Kidney (tissue), 14 donors: ENCODE results near the gene VPS72. TPM values are rescaled to one million over a fixed set of nuclear protein-coding genes. Genes with fewer than 3 reads are reported as not detected.
"Not testable (repeated sequence)": the region's sequence is repeated elsewhere in the genome, so short reads cannot be mapped to it uniquely, and the experiment has no call there.

Source experiments
- DNase-seq, 5 donors: peaks; one replicate each; pipeline ENCODE4 v3.0.0-alpha.2; 2013 to 2020
- FAIRE-seq: peaks from 2 replicates; lab custom pipeline; 2012; peaks lifted over from hg19 to GRCh38; lab: Jason Lieb, UNC
- H3K27ac ChIP-seq, 2 donors: one replicate each; pipeline ENCODE4 v1.7.0; 2013; ENCODE audit warnings: low read depth in 2 of 2, low read length in 2 of 2, inconsistent platforms in 1 of 2
- H3K27me3 ChIP-seq: one replicate; pipeline ENCODE4 v1.7.1; 2013; ENCODE audit warnings: low read length, inconsistent platforms; ENCODE audit not compliant: control insufficient read depth, insufficient read depth
- H3K36me3 ChIP-seq, 3 donors: one replicate each; pipeline versions ENCODE4 v1.7.0 to v1.7.1; 2013; ENCODE audit warnings: low read length in 3 of 3, control low read depth in 1 of 3, inconsistent platforms in 1 of 3; ENCODE audit not compliant: insufficient read depth in 3 of 3, control insufficient read depth in 2 of 3
- H3K4me1 ChIP-seq, 3 donors: one replicate each; pipeline versions ENCODE4 v1.7.0 to v1.7.1; 2013; ENCODE audit warnings: low read length in 3 of 3, inconsistent platforms in 1 of 3, low read depth in 1 of 3; ENCODE audit not compliant: control insufficient read depth in 2 of 3, insufficient read depth in 2 of 3
- H3K4me3 ChIP-seq, 3 donors: one replicate each; pipeline versions ENCODE4 v1.7.0 to v1.8.1; 2013; ENCODE audit warnings: low read length in 3 of 3, control low read depth in 1 of 3, inconsistent platforms in 1 of 3
- H3K9ac ChIP-seq, 3 donors: one replicate each; pipeline versions ENCODE4 v1.7.0 to v1.7.1; 2013; ENCODE audit warnings: low read length in 3 of 3, control low read depth in 1 of 3, inconsistent platforms in 1 of 3
- H3K9me3 ChIP-seq, 3 donors: one replicate each; pipeline versions ENCODE4 v1.7.0 to v1.7.1; 2013; ENCODE audit warnings: low read length in 3 of 3, control low read depth in 1 of 3, inconsistent platforms in 1 of 3; ENCODE audit not compliant: control insufficient read depth in 2 of 3, insufficient read depth in 1 of 3
- CTCF ChIP-seq: IDR thresholded peaks from 3 replicates; pipeline ENCODE4 v1.5.1; 2012; ENCODE audit warnings: mild to moderate bottlenecking, moderate library complexity, borderline replicate concordance; ENCODE audit not compliant: insufficient read depth; ENCODE audit errors: extremely low read depth
- intact Hi-C: fragments of 100-400 bp; cut with DNase I; formaldehyde crosslinking; loops from one replicate; pipeline ENCODE4 v1.11.1; 2022
- polyA plus RNA-seq: library from polyadenylated mRNA; stranded (reverse); fragments of 350-450 nt; fragmentation: Illumina TruSeq; extraction: RNeasy Lipid Tissue Mini Kit (QIAGEN cat#74804); gene quantifications from one replicate; pipeline ENCODE4 v1.2.3, GENCODE V29; 2014; ENCODE audit warnings: low read depth, low replicate concordance; ENCODE audit not compliant: insufficient read depth
- total RNA-seq: library from RNA; stranded (reverse); fragmentation: NEBNext Ultra II Directional; extraction: Animal tissue kit (Norgen Biotek cat#: 25700); gene quantifications from one replicate; pipeline ENCODE4 v1.2.1, GENCODE V29; 2021
- donor health status: control.
- donor health status: control.
- donor health status: control.
- donor health status: control.
- donor health status: control.
- donor health status: DM: yes; HTN: yes; CAD: no.
- donor health status: Normal renal cell carcinoma (clear cell type).

VPS72 gene
- total and polyA plus RNA-seq, 2 donors from 2014 or later: 38.2 to 52.6 TPM

GRCh38 chr1:151210830-151211229, 20.8 kb upstream of the VPS72 start:
- intact Hi-C loops: no loop called here

GRCh38 chr1:151205381-151205965, 15.5 kb upstream of the VPS72 start:
- FAIRE-seq, H3K27ac ChIP-seq, H3K9ac ChIP-seq, H3K4me3 ChIP-seq, H3K27me3 ChIP-seq, H3K9me3 ChIP-seq, intact Hi-C loops, H3K4me1 ChIP-seq, DNase-seq: not testable (repeated sequence)
- peaks cover 0 to 20% (median 3%) of the 10 kb centered on the region in 3 donors for H3K36me3 ChIP-seq

More at GRCh38 chr1:151210830-151211229, 20.8 kb upstream of the VPS72 start:
- no peak for DNase-seq
- FAIRE-seq: no peak
- TF ChIP-seq CTCF: no peak
- Histone ChIP-seq H3K27ac (no peak overlapping the region), H3K4me1 (peaks cover 0 to 3% (median 2%) of the 10 kb centered on the region in 3 donors), H3K4me3 (no peak overlapping the region), H3K27me3 (no peaks in the 10 kb centered on the region), H3K36me3 (peaks cover 0 to 13% (median 0%) of the 10 kb centered on the region in 3 donors), H3K9ac (no peak overlapping the region), H3K9me3 (no peaks in the 10 kb centered on the region)

GRCh38 chr1:151199873-151200581, 10.0 kb upstream of the VPS72 start:
- Histone ChIP-seq H3K36me3 (peaks cover 0 to 7% (median 3%) of the 10 kb centered on the region in 3 donors), H3K9ac (peak overlapping the region; percentile 87 to 98 (median 97)), H3K9me3 (no peaks in the 10 kb centered on the region), H3K27me3 (no peaks in the 10 kb centered on the region), H3K4me3 (peak overlapping the region; percentile 93 to 98 (median 98)), H3K27ac (peak overlapping the region; percentile 65 to 96), H3K4me1 (peaks cover 0 to 12% (median 6%) of the 10 kb centered on the region in 3 donors)
- FAIRE-seq: no peak
- DNase-seq: peak in 3 of 5 donors; percentile 20 to 56 (median 39)
- no peak for TF ChIP-seq CTCF
- intact Hi-C loops: no loop called here
